ENCODE data around the gene PLCL2.

Gene PLCL2

DNA sequence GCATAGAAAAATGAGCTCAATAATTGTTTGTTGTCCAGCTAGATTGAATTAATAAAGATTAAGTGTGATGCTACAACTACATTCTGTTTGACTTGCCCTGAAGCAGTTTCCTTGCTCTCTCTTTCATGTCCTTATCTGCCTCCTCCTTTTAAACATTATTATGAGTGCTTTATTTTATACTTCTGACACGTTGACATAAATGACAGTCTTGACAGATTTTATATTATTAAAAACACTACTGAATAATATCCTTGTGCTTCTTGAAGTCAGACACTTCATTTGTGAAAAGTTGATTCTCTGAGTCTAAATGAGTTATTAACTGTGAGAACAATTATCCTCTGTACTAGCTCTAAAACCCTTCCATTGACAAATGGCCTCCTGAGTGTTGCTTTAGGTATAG lies 58.2 kb downstream of the PLCL2 start:
- no peak for TF ChIP-seq EZH2phosphoT487 (IDR thresholded peaks at IDR 0.05; ENCODE audit: low read depth)
- TF ChIP-seq, protein P1, sequence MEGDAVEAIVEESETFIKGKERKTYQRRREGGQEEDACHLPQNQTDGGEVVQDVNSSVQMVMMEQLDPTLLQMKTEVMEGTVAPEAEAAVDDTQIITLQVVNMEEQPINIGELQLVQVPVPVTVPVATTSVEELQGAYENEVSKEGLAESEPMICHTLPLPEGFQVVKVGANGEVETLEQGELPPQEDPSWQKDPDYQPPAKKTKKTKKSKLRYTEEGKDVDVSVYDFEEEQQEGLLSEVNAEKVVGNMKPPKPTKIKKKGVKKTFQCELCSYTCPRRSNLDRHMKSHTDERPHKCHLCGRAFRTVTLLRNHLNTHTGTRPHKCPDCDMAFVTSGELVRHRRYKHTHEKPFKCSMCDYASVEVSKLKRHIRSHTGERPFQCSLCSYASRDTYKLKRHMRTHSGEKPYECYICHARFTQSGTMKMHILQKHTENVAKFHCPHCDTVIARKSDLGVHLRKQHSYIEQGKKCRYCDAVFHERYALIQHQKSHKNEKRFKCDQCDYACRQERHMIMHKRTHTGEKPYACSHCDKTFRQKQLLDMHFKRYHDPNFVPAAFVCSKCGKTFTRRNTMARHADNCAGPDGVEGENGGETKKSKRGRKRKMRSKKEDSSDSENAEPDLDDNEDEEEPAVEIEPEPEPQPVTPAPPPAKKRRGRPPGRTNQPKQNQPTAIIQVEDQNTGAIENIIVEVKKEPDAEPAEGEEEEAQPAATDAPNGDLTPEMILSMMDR (IDR thresholded peaks at IDR 0.05; ENCODE audit: low read depth, low read length), result no peak
- Histone ChIP-seq H3K4me3 (ENCODE audit: low read length) (no peak overlapping the region), H3K4me2 (ENCODE audit: low read length) (no peak overlapping the region), H3K79me2 (ENCODE audit: low read length) (no peaks in the 10 kb centered on the region), H2AFZ (ENCODE audit: low read depth, low read length) (no peak overlapping the region), H3K9ac (ENCODE audit: low read length) (no peak overlapping the region), H3K9me3 (ENCODE audit: insufficient read depth, low read length) (no peaks in the 10 kb centered on the region), H3K27me3 (ENCODE audit: low read depth, low read length) (no peaks in the 10 kb centered on the region), H3K36me3 (replicated peaks; ENCODE audit: low read depth, low read length) (no peaks in the 10 kb centered on the region), H3K4me1 (ENCODE audit: low read length) (no peaks in the 10 kb centered on the region), H3K27ac (ENCODE audit: low read length) (no peak overlapping the region), H4K20me1 (ENCODE audit: insufficient read depth, low read length) (peaks cover 12% of the 10 kb centered on the region; the same call in 1 of the 2 replicates)

DNA sequence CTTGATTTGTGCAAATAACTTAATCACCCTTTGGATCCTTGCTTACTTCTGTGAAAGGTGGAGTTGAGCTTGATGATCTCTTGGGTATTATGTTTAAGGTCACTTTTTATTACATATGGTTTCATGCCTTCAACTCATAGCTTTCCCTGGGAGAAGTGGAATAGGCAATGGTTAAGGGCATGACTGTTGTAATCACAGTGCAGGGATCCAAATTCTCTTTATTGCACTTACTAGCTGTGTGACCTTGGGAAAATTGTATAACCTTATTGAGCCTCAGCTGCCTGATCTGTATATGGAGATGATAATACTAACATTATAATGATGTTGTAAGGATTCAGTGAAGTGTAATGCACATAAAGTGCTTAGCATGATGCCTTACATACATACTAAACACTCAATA lies 59.1 kb downstream of the PLCL2 start:
- Histone ChIP-seq H3K79me2 (ENCODE audit: low read length) (no peaks in the 10 kb centered on the region), H3K4me3 (ENCODE audit: low read length) (no peak overlapping the region), H2AFZ (ENCODE audit: low read depth, low read length) (no peak overlapping the region), H3K9ac (ENCODE audit: low read length) (no peak overlapping the region), H3K27me3 (ENCODE audit: low read depth, low read length) (no peaks in the 10 kb centered on the region), H3K4me2 (ENCODE audit: low read length) (no peak overlapping the region), H3K9me3 (ENCODE audit: insufficient read depth, low read length) (no peaks in the 10 kb centered on the region), H3K27ac (ENCODE audit: low read length) (no peak overlapping the region), H3K4me1 (ENCODE audit: low read length) (no peaks in the 10 kb centered on the region), H3K36me3 (replicated peaks; ENCODE audit: low read depth, low read length) (no peaks in the 10 kb centered on the region), H4K20me1 (ENCODE audit: insufficient read depth, low read length) (peaks cover 7% of the 10 kb centered on the region; the same call in 1 of the 2 replicates)
- TF ChIP-seq, protein P1 (IDR thresholded peaks at IDR 0.05; ENCODE audit: low read depth, low read length), result no peak
- TF ChIP-seq EZH2phosphoT487 (IDR thresholded peaks at IDR 0.05; ENCODE audit: low read depth), result no peak

DNA sequence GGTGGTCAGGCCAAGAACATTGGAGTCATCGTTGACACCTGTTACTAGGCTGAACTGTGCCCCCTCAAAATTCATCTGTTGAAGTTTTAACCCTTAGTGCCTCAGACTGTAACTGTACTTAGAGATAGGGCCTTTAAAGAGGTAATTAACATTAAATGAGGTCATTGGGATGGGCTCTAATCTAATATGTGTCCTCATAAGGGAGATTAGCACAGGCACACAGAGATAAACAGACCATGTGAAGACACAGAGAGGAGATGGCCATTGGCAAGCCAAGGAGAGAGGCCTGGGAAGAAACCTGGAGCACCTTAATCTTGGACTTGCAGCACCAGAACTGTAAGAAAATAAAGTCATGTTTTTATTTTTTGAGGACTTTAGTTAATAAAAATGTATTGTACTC lies 59.6 kb downstream of the PLCL2 start:
- Histone ChIP-seq H3K27me3 (ENCODE audit: low read depth, low read length) (no peaks in the 10 kb centered on the region), H2AFZ (ENCODE audit: low read depth, low read length) (no peak overlapping the region), H3K36me3 (replicated peaks; ENCODE audit: low read depth, low read length) (no peaks in the 10 kb centered on the region), H3K9ac (ENCODE audit: low read length) (no peak overlapping the region), H3K9me3 (ENCODE audit: insufficient read depth, low read length) (no peaks in the 10 kb centered on the region), H3K4me1 (ENCODE audit: low read length) (no peaks in the 10 kb centered on the region), H3K4me2 (ENCODE audit: low read length) (no peak overlapping the region), H3K4me3 (ENCODE audit: low read length) (no peak overlapping the region), H3K79me2 (ENCODE audit: low read length) (no peaks in the 10 kb centered on the region), H4K20me1 (ENCODE audit: insufficient read depth, low read length) (peaks cover 7% of the 10 kb centered on the region; the same call in 1 of the 2 replicates), H3K27ac (ENCODE audit: low read length) (no peak overlapping the region)
- no peak for TF ChIP-seq EZH2phosphoT487 (IDR thresholded peaks at IDR 0.05; ENCODE audit: low read depth)
- TF ChIP-seq, protein P1 (IDR thresholded peaks at IDR 0.05; ENCODE audit: low read depth, low read length), result no peak

DNA sequence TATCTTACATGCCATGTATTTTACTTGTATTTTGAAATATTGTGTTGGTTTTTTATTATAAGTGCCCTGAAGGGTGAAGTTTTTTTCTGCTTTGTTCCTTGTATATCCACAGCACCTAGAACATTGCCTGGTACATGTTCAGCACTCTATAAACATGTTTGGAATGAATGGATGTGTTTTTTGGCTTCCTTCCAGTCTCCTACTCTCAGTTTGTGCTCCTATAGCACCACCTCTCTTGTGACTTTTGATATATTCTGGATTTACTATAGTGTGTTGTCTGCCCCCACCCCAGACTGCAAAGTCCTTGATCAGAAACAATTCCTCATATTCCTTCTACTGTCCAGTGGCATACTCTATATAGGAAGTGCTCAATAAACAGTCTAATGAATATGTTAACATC lies 60.6 kb downstream of the PLCL2 start:
- Histone ChIP-seq H3K4me1 (ENCODE audit: low read length) (no peaks in the 10 kb centered on the region), H3K27ac (ENCODE audit: low read length) (no peak overlapping the region), H3K36me3 (replicated peaks; ENCODE audit: low read depth, low read length) (no peaks in the 10 kb centered on the region), H3K9me3 (ENCODE audit: insufficient read depth, low read length) (no peaks in the 10 kb centered on the region), H3K79me2 (ENCODE audit: low read length) (no peaks in the 10 kb centered on the region), H3K9ac (ENCODE audit: low read length) (no peak overlapping the region), H3K4me2 (ENCODE audit: low read length) (no peak overlapping the region), H2AFZ (ENCODE audit: low read depth, low read length) (no peak overlapping the region), H4K20me1 (ENCODE audit: insufficient read depth, low read length) (peaks cover 7% of the 10 kb centered on the region; the same call in 1 of the 2 replicates), H3K4me3 (ENCODE audit: low read length) (no peak overlapping the region), H3K27me3 (ENCODE audit: low read depth, low read length) (no peaks in the 10 kb centered on the region)
- no peak for TF ChIP-seq EZH2phosphoT487 (IDR thresholded peaks at IDR 0.05; ENCODE audit: low read depth)
- TF ChIP-seq, protein P1 (IDR thresholded peaks at IDR 0.05; ENCODE audit: low read depth, low read length), result no peak
